Astrocyte (in vitro differentiated cells and primary cell): Measurements from ENCODE around the gene HNRNPDL. TPM values are rescaled to one million over a fixed set of nuclear protein-coding genes. Genes with fewer than 3 reads are reported as not detected.
"Not testable (repeated sequence)": the region's sequence is repeated elsewhere in the genome, so short reads cannot be mapped to it uniquely, and the experiment has no call there.

ENCODE experiments used
- DNase-seq: peaks from one replicate; pipeline ENCODE4 v3.0.0-alpha.2; 2010; ENCODE audit warnings: low read depth
- FAIRE-seq: peaks from 2 replicates; lab custom pipeline; 2011; peaks lifted over from hg19 to GRCh38; lab: Jason Lieb, UNC
- H2AFZ ChIP-seq: 2 replicates; pipeline ENCODE4 v1.6.0; 2012; ENCODE audit warnings: low read depth, low read length, inconsistent platforms
- H3K27ac ChIP-seq: 2 replicates; pipeline ENCODE4 v1.5.1; 2011; ENCODE audit warnings: low read depth, low read length, inconsistent platforms
- H3K27me3 ChIP-seq: 2 replicates; pipeline ENCODE4 v1.6.0; 2011; ENCODE audit warnings: low read length, inconsistent platforms; ENCODE audit not compliant: insufficient read depth
- H3K36me3 ChIP-seq: 2 replicates; pipeline ENCODE4 v1.5.1; 2011; ENCODE audit warnings: low read length, inconsistent platforms; ENCODE audit not compliant: insufficient read depth
- H3K4me1 ChIP-seq: 2 replicates; pipeline ENCODE4 v1.5.1; 2011; ENCODE audit warnings: low read length, inconsistent platforms; ENCODE audit not compliant: insufficient read depth
- H3K4me2 ChIP-seq: 2 replicates; pipeline ENCODE4 v1.6.0; 2012; ENCODE audit warnings: low read length, inconsistent platforms
- H3K4me3 ChIP-seq: 2 replicates; pipeline ENCODE4 v1.5.1; 2011; ENCODE audit warnings: low read depth, mild to moderate bottlenecking, low read length, inconsistent platforms; ENCODE audit not compliant: insufficient read depth
- H3K79me2 ChIP-seq: 2 replicates; pipeline ENCODE4 v1.6.0; 2012; ENCODE audit warnings: mild to moderate bottlenecking, low read length, inconsistent platforms; ENCODE audit not compliant: insufficient read depth
- H3K9ac ChIP-seq: 2 replicates; pipeline ENCODE4 v1.6.0; 2012; ENCODE audit warnings: mild to moderate bottlenecking, low read length, inconsistent platforms
- H3K9me3 ChIP-seq: 2 replicates; pipeline ENCODE4 v1.5.1; 2012; ENCODE audit warnings: low read depth, mild to moderate bottlenecking, low read length, inconsistent platforms; ENCODE audit not compliant: insufficient read depth
- H4K20me1 ChIP-seq: 2 replicates; pipeline ENCODE4 v1.6.0; 2012; ENCODE audit warnings: low read length, inconsistent platforms; ENCODE audit not compliant: insufficient read depth
- H3K27ac Mint-ChIP-seq: one replicate; pipeline ENCODE4 v1.8.0; 2021; ENCODE audit warnings: mild to moderate bottlenecking, mixed read lengths; ENCODE audit not compliant: unreplicated experiment
- H3K27me3 Mint-ChIP-seq: one replicate; pipeline ENCODE4 v1.8.0; 2021; ENCODE audit warnings: low read depth, mixed read lengths; ENCODE audit not compliant: unreplicated experiment
- H3K36me3 Mint-ChIP-seq: one replicate; pipeline ENCODE4 v1.8.0; 2021; ENCODE audit warnings: low read depth, mixed read lengths; ENCODE audit not compliant: unreplicated experiment
- H3K4me1 Mint-ChIP-seq: one replicate; pipeline ENCODE4 v1.8.0; 2021; ENCODE audit warnings: low read depth, mixed read lengths; ENCODE audit not compliant: unreplicated experiment
- H3K4me3 Mint-ChIP-seq: one replicate; pipeline ENCODE4 v1.8.0; 2021; ENCODE audit warnings: mild to moderate bottlenecking, moderate library complexity, mixed read lengths; ENCODE audit not compliant: unreplicated experiment
- H3K9me3 Mint-ChIP-seq: one replicate; pipeline ENCODE4 v1.8.0; 2021; ENCODE audit warnings: mild to moderate bottlenecking, mixed read lengths; ENCODE audit not compliant: unreplicated experiment
- EZH2 ChIP-seq: IDR thresholded peaks from 2 replicates; pipeline ENCODE4 v1.6.1; 2012; ENCODE audit warnings: mild to moderate bottlenecking, low read length, inconsistent platforms; ENCODE audit not compliant: insufficient read depth
- total RNA-seq: library from RNA; stranded (reverse); gene quantifications from 2 replicates; pipeline ENCODE4 v1.2.1, GENCODE V29; 2021
- TF ChIP-seq, protein P1 (sequence below): IDR thresholded peaks from 2 replicates; pipeline ENCODE4 v1.5.1; 2011; ENCODE audit warnings: low read depth, mild to moderate bottlenecking, inconsistent platforms, low read length, moderate library complexity; ENCODE audit not compliant: insufficient read depth

Gene HNRNPDL
- total RNA-seq, 1 donor from 2014 or later = 220 TPM

GRCh38 chr4:82473621-82474164, 43.4 kb upstream of the HNRNPDL start:
- no peaks in the 10 kb centered on the region for H3K79me2 ChIP-seq
- peaks cover 4% of the 10 kb centered on the region for H3K4me1 ChIP-seq
- TF ChIP-seq, protein P1, sequence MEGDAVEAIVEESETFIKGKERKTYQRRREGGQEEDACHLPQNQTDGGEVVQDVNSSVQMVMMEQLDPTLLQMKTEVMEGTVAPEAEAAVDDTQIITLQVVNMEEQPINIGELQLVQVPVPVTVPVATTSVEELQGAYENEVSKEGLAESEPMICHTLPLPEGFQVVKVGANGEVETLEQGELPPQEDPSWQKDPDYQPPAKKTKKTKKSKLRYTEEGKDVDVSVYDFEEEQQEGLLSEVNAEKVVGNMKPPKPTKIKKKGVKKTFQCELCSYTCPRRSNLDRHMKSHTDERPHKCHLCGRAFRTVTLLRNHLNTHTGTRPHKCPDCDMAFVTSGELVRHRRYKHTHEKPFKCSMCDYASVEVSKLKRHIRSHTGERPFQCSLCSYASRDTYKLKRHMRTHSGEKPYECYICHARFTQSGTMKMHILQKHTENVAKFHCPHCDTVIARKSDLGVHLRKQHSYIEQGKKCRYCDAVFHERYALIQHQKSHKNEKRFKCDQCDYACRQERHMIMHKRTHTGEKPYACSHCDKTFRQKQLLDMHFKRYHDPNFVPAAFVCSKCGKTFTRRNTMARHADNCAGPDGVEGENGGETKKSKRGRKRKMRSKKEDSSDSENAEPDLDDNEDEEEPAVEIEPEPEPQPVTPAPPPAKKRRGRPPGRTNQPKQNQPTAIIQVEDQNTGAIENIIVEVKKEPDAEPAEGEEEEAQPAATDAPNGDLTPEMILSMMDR = no peak
- TF ChIP-seq EZH2 = no peak
- H3K36me3 ChIP-seq = no peaks in the 10 kb centered on the region
- Mint-ChIP-seq H3K4me3 (no peak overlapping the region), H3K27ac (no peak overlapping the region), H3K36me3 (peaks cover 6% of the 10 kb centered on the region), H3K27me3 (no peaks in the 10 kb centered on the region), H3K4me1 (peaks cover 6% of the 10 kb centered on the region), H3K9me3 (peaks cover 2% of the 10 kb centered on the region)
- FAIRE-seq = no peak
- H3K4me2 ChIP-seq = no peak overlapping the region
- no peak overlapping the region for H3K9ac ChIP-seq
- no peaks in the 10 kb centered on the region for H4K20me1 ChIP-seq
- H3K4me3 ChIP-seq = no peak overlapping the region
- H2AFZ ChIP-seq = no peak overlapping the region
- no peaks in the 10 kb centered on the region for H3K27me3 ChIP-seq
- DNase-seq = no peak
- H3K27ac ChIP-seq = no peak overlapping the region
- no peaks in the 10 kb centered on the region for H3K9me3 ChIP-seq

- DNase-seq, H3K9me3 Mint-ChIP-seq, H3K36me3 Mint-ChIP-seq, H3K4me3 Mint-ChIP-seq, H3K79me2 ChIP-seq, H3K36me3 ChIP-seq, H3K4me1 ChIP-seq, FAIRE-seq, H3K27me3 Mint-ChIP-seq, H2AFZ ChIP-seq, H3K9me3 ChIP-seq, H3K4me3 ChIP-seq, H3K27ac ChIP-seq, H3K9ac ChIP-seq, H3K27ac Mint-ChIP-seq, H4K20me1 ChIP-seq, H3K27me3 ChIP-seq, H3K4me1 Mint-ChIP-seq, H3K4me2 ChIP-seq: not testable (repeated sequence)
Measured at GRCh38 chr4:82473080-82473479, 42.8 kb upstream of the HNRNPDL start.

GRCh38 chr4:82469791-82470345, 39.6 kb upstream of the HNRNPDL start:
- Histone ChIP-seq H4K20me1 (no peaks in the 10 kb centered on the region), H3K27ac (peak overlapping the region; percentile 30), H3K4me1 (peaks cover 4% of the 10 kb centered on the region), H3K4me3 (no peak overlapping the region), H3K9me3 (no peaks in the 10 kb centered on the region), H3K79me2 (no peaks in the 10 kb centered on the region), H3K27me3 (no peaks in the 10 kb centered on the region), H3K36me3 (no peaks in the 10 kb centered on the region), H3K4me2 (no peak overlapping the region), H2AFZ (no peak overlapping the region), H3K9ac (no peak overlapping the region)
- no peak overlapping the region for H3K4me3 Mint-ChIP-seq
- DNase-seq (peak; percentile 63), FAIRE-seq (peak; percentile 9)
- no peaks in the 10 kb centered on the region for H3K27me3 Mint-ChIP-seq
- H3K36me3 Mint-ChIP-seq = peaks cover 8% of the 10 kb centered on the region
- H3K4me1 Mint-ChIP-seq = peaks cover 10% of the 10 kb centered on the region
- TF ChIP-seq, protein P1 = no peak
- TF ChIP-seq EZH2 = no peak
- H3K27ac Mint-ChIP-seq = peak overlapping the region; percentile 3
- no peaks in the 10 kb centered on the region for H3K9me3 Mint-ChIP-seq
